B cell (primary cell): ENCODE results near the gene MARCHF10.

Experiments
- EZH2 ChIP-seq: IDR thresholded peaks from 2 replicates; pipeline ENCODE4 v1.6.1; 2012; ENCODE audit warnings: borderline replicate concordance, low read depth, mild to moderate bottlenecking, moderate library complexity, low read length; ENCODE audit not compliant: insufficient read depth, poor library complexity, severe bottlenecking
- TF ChIP-seq, protein P1 (sequence below): fragments of 200-600 bp; IDR thresholded peaks from one replicate; pipeline ENCODE4 v1.8.0; 2022; ENCODE audit warnings: antibody characterized with exemption, mild to moderate bottlenecking

DNA sequence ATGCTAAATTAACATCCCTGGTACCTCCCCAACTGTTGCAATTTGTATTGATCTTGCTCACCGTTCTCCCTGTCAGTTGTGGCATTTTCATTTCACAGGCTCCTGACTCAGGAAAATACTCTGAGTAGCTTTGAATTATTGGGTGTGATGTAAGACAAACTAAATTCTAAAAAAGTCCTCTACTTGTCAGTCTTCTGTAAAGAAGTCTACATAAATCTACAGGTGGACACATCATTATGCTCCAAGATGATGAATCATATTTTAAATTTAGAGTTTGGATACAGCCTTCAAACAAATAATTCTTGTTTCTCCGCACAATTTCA lies 47.2 kb downstream of the MARCHF10 start:
- TF ChIP-seq, protein P1, sequence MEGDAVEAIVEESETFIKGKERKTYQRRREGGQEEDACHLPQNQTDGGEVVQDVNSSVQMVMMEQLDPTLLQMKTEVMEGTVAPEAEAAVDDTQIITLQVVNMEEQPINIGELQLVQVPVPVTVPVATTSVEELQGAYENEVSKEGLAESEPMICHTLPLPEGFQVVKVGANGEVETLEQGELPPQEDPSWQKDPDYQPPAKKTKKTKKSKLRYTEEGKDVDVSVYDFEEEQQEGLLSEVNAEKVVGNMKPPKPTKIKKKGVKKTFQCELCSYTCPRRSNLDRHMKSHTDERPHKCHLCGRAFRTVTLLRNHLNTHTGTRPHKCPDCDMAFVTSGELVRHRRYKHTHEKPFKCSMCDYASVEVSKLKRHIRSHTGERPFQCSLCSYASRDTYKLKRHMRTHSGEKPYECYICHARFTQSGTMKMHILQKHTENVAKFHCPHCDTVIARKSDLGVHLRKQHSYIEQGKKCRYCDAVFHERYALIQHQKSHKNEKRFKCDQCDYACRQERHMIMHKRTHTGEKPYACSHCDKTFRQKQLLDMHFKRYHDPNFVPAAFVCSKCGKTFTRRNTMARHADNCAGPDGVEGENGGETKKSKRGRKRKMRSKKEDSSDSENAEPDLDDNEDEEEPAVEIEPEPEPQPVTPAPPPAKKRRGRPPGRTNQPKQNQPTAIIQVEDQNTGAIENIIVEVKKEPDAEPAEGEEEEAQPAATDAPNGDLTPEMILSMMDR, result no peak
- TF ChIP-seq EZH2, result no peak
